Stimulated activated CD8-positive, alpha-beta memory T cell treated with anti-CD3 and anti-CD28 coated beads, Interleukin-2, amount 100 ng/mL, for 48 hours (primary cell): ENCODE data around the gene FAM114A2.
"Not testable (repeated sequence)": the region's sequence is repeated elsewhere in the genome, so short reads cannot be mapped to it uniquely, and the experiment has no call there.

Experiments used
- DNase-seq, 2 donors: peaks; one replicate each; pipeline ENCODE4 v3.0.0-alpha.2; 2020; ENCODE audit warnings: low read depth in 2 of 2

FAM114A2 gene

DNA sequence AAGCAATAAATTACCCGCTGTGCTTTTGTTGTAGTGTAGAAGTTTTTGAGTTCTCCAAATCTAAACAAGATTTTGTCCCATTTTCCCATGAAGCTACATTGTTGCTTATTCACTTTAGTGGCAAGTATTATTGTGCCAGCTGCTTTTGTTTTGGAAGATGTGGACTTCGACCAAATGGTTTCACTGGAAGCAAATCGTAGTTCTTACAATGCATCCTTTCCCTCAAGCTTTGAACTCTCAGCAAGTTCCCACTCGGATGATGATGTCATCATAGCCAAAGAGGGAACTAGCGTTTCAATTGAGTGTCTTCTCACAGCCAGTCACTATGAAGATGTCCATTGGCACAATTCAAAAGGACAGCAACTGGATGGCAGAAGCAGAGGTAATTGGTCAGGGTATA is 10.9 kb upstream of the FAM114A2 start:
- DNase-seq, result no peak

- DNase-seq, result no peak
Measured at GRCh38 chr5:154047324-154047723, 8.6 kb upstream of the FAM114A2 start.

DNA sequence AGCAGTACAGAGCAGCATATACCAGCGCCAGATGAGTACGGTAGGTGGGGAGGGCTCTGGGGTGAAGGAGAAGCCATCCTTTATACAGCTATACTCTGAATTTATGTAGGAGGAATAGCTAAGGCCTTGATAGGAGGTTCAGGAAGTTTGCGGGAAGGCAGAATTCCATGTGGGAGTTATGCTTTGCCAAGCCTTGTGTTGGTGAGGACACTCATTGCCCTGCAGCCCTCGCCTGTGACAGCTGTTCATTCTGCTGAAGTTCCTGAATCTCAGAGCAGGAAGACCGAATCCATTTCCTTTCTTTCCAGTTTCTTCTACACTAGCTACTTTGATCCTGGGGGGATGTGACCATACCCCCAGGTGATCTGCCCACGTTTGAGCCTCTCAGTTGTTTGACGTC is 7.8 kb upstream of the FAM114A2 start:
- no peak for DNase-seq

- no peak for DNase-seq
Measured at GRCh38 chr5:154044581-154044980, 5.9 kb upstream of the FAM114A2 start.

GRCh38 chr5:154044099-154044498 is 5.4 kb upstream of the FAM114A2 start:
- DNase-seq, result no peak

GRCh38 chr5:154042766-154043165 is 4.1 kb upstream of the FAM114A2 start:
- DNase-seq, result no peak

GRCh38 chr5:154039458-154039829 is 734 bp upstream of the FAM114A2 start:
- DNase-seq, result no peak

- DNase-seq, result no peak
Measured at GRCh38 chr5:154038261-154038706, 426 bp downstream of the FAM114A2 start.

GRCh38 chr5:154034944-154035343 is 3.8 kb downstream of the FAM114A2 start:
- no peak for DNase-seq

DNA sequence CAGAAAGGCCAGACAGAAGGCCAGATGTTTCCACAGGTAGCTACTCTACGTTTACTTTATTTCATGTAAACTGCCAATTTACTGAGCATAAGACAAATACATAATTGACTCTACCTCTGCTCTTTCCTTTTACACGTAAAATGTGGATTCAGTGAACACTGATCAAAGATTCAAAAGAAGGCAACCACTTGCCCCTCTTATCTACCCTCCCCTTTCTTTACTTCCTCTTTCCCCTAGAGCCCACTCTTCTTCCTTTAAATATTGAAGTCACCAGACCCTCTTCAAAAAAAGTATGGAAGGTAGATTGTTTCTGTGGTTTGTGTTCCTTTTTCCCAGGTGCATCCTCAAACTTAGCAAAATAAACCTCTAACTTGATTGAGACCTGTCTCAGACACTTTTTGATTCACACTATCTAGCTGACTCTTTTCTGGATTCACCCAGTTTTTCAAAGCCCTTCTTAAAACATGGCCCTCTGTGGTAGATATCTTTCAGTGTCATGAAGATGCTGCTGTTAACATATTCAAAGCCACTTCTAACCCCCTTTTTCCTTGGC is 6.7 kb downstream of the FAM114A2 start:
- DNase-seq, result no peak

GRCh38 chr5:154025951-154026350 is 12.8 kb downstream of the FAM114A2 start:
- no peak for DNase-seq

GRCh38 chr5:154018919-154019318 is 19.8 kb downstream of the FAM114A2 start:
- DNase-seq, result not testable (repeated sequence)

DNA sequence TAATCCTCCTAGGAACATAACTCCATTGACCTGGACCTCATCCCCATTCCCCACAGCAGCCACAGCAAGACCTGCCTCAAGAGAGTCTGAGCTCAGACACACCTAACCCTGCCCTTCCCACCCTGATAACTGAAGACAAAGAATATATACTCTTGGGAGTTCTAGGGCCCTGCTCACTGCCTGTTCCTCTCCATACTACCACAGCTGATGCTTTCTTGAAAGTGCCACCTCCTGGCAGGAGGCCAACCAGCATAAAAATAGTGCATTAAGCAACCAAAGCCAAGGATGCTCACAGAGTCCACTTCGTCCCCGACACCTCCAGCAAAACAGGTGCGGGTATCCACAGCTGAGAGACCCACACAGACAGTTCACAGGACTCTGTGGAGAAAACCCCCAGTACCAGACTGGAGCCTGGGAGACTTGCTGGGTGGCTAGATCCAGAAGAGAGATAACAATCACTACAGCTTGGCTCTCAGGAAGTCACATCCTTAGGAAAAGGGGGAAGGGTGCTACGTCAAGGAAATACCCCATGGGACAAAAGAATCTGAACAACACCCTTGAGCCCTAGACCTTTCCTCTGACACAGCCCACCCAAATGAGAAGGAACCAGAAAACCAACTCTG is 23.5 kb downstream of the FAM114A2 start:
- no peak for DNase-seq

GRCh38 chr5:154010660-154011059 is 28.1 kb downstream of the FAM114A2 start:
- DNase-seq, result no peak

GRCh38 chr5:154005648-154006047 is 33.1 kb downstream of the FAM114A2 start:
- no peak for DNase-seq

- DNase-seq, result no peak
Measured at GRCh38 chr5:154002511-154003020, 36.1 kb downstream of the FAM114A2 start.

DNA sequence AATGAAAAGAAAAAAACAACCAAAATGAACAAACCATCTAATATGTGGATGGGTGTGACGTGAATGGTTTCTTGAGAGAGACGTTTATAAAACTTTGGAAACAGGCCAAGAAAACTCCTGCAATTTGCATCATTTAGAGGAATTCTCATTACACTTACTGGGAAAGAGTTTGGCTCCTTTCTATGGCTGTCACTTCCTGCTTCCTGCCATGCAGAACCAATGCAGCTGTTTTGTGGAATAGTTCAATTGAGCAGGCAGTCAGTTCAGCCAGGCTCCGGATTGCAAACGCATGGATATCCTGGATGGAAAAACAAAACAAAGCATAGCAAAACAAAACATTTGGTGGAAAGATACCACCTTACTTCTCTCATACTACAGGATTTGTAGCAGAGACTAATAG is 36.6 kb downstream of the FAM114A2 start:
- DNase-seq, result no peak

DNA sequence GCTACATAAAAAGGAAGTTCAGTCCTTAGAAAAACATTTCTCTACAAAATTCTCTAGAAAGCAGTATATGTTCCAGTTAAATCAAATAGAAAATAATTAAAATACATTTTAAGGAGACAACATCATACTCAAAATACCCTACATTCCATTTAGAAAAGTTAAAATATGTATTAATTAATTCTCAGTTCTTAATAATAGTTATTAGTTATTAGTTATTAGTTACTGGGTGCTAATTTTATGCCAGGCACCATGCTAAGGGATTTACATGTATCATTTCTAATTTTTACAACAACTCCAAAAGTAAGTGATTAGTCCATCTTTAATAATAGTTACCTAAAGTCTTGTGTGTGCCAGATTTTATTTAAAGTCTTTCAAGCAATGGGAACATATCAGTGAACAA is 38.0 kb downstream of the FAM114A2 start:
- no peak for DNase-seq

DNA sequence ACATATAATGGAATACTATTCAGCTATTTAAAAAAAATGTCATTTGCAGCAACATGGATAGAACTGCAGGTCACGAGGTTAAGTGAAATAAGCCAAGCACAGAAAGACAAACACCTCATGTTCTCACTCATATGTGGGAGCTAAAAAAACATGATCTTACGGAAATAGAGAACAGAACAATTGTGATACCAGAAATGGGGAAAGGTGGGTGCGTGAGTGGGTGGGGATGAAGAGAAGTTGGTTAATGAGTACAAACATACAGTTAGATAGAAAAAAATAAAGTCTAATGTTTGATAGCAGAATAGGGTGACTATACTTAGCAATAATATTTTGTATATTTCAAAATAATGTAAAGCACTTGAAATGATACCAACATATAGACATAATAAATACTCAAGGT is 38.7 kb downstream of the FAM114A2 start:
- no peak for DNase-seq

GRCh38 chr5:153998768-153999167 is 39.9 kb downstream of the FAM114A2 start:
- DNase-seq, result no peak

DNA sequence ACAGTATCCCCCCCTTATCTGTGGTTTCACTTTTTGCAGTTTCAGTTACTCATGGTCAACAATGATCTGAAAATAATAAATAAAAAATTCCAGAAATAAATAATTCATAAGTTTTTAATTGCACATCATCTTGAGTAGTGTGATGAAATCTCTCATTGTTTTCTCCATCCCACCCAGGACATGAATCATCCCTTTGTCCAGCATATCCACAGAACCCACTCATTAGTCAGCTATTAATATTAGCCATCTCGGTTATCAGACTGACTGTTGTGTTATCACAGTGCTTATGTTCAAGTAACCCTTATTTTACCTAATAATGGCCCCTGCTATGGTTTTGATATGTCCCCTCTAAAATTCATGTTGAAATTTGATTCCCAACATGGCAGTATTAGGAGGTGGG is 40.7 kb downstream of the FAM114A2 start:
- no peak for DNase-seq

DNA sequence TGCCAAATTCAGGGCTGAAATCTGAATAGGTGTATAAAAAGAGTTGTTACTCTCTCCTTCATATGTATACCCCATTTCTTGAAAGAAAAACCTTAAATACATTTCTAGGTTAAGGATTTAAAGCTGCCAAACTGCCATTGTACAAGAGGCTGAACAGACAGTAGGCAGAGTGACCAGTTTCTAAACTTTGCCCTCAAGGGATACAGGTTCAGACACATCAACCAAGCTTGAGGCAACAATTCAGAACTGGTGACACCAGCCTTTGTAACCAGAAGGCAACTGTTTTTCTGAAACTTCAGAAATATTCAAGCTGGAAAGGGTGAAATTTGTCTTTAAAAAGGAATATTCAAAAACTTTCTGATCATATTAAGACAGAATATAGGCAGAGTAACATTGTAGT is 47.5 kb downstream of the FAM114A2 start:
- no peak for DNase-seq

- no peak for DNase-seq
Measured at GRCh38 chr5:153988510-153988909, 50.2 kb downstream of the FAM114A2 start.

- DNase-seq, result no peak
Measured at GRCh38 chr5:153987301-153987700, 51.4 kb downstream of the FAM114A2 start.
